HG03575 (cell line): ENCODE data around the gene SLC9A9.

Source experiments
- ATAC-seq: cut with Tn5 transposase; IDR thresholded peaks from one replicate; pipeline ENCODE4 v1.9.1; 2021; ENCODE audit not compliant: unreplicated experiment, insufficient number of reproducible peaks, low FRiP score; ENCODE audit errors: extremely low read depth

Gene SLC9A9

GRCh38 chr3:143595456-143596077, 252.7 kb downstream of the SLC9A9 start:
- ATAC-seq: peak; percentile 86

- no peak for ATAC-seq
These were observed 254.1 kb downstream of the SLC9A9 start for GRCh38 chr3:143594206-143594605.

GRCh38 chr3:143590660-143591059, 257.6 kb downstream of the SLC9A9 start:
- ATAC-seq: no peak

- no peak for ATAC-seq
These were observed 261.7 kb downstream of the SLC9A9 start for GRCh38 chr3:143586576-143586975.

DNA sequence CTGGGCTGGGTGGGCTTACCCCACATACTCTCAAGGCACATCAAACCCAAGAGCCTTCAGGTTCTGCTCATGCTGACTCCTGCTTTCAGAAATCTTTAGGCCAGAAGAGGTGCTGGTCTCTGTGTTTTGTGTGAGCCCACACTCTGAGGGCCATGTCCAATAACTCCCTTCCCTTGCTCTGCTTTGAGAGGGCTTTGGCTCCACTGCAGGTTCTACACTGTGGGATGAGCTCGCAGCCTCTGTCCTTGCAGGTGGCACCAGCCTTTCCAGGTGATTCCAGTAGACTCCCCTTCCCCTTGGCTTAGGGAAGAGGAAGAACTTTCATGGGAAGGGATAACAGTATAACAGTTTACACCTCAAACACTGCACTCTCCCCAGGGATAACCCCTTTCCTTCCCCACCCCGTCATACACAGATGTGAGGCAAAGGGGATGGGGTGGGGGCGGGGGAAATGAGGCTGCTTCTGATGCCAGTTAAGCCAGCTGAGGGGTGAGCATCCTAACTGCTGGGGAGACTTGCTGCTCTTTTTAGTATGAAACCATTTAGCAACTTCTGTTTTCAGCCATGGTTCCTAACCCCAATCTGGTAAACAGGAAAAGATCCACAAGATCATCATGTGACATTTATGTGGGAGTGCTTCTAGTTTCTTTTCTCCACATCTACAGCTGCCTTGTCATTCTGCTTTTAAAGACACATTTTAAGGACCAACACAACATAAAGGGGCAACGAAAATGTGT, 262.4 kb downstream of the SLC9A9 start:
- no peak for ATAC-seq

GRCh38 chr3:143584474-143584873, 263.8 kb downstream of the SLC9A9 start:
- no peak for ATAC-seq

DNA sequence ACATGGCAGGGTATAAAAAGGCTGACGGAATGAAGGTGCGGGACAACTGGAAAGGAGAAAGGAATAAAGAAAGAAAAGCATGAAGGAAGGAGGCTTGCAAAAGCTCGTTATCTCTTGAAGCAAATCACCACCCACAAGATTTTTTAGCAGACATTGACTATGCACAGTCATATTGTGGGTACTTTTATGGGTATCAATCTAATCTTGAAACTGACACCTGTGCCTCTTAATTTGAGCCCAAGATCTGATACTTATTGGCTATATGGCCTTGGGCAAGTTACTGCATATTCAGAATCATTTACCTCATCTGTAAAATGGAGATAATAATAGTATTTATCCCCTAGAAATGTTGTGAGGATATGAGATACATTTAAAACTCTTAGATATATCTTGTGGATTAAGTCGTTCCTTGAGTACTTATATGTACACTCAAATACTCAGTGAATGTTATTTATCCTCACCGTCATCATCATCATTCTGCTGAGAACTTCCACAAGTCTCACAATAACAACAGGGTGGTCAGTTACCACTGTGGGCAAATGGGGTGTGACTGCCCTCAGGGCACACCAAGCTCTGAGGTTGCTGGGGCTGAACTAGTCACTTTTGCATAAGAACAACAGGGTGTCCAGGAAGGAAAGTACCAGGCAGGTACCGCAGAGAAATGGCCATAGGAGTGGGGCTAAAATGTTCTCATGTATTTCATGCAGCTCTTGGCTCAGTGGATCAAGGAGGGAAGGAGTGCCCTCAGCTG, 266.1 kb downstream of the SLC9A9 start:
- no peak for ATAC-seq

- no peak for ATAC-seq
These were observed 269.3 kb downstream of the SLC9A9 start for GRCh38 chr3:143578810-143579435.

DNA sequence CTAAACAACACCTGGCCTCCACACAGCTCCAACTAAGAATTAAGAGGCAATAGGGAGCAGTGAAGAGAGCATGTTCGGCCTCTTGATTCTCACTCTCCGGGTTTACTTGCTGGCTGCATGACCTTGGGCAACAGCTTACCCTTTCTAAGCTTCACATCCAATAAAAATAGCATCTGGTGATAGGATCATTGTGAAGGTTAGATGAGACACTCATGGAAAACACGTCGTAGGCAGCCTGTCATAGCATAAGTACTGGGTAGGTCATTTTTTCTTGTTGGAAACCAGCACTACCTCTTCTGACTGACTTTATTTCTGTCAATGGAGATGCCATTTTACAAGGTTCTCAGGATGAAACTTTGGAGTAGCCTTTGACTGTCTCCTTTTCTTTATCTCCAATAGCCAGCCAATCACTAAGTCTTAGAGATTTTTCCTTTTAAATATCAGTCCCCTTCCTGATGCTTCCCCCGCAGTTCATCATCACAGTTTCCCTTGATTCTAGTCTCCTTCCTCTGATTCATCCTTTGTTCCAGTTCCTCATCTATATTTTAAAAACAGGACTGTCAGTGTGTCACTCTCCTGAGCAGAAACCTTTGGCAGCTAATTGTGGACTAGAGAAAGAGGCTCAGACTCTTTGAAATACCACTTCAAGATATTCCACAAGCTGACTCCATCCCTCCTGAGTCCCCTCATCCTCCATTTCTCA, 271.5 kb downstream of the SLC9A9 start:
- no peak for ATAC-seq

DNA sequence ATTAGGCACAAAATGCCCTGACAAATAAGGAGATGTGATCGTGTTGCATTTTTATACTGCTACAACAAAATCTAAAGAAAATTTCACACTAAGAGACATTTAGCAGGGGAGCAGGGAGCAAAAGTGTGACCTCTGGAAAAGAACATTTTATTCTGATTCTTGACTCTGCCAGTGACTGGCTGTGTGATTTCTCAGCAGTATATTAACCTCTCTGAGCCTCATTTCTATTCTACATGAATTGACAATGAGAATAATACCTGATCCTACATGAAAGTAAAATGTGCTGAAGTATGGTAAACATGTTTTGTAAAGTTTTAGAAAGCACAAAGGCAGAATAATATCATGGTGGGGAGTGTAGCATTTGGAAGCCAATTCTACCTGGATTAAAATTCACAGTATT, 273.3 kb downstream of the SLC9A9 start:
- ATAC-seq: no peak

DNA sequence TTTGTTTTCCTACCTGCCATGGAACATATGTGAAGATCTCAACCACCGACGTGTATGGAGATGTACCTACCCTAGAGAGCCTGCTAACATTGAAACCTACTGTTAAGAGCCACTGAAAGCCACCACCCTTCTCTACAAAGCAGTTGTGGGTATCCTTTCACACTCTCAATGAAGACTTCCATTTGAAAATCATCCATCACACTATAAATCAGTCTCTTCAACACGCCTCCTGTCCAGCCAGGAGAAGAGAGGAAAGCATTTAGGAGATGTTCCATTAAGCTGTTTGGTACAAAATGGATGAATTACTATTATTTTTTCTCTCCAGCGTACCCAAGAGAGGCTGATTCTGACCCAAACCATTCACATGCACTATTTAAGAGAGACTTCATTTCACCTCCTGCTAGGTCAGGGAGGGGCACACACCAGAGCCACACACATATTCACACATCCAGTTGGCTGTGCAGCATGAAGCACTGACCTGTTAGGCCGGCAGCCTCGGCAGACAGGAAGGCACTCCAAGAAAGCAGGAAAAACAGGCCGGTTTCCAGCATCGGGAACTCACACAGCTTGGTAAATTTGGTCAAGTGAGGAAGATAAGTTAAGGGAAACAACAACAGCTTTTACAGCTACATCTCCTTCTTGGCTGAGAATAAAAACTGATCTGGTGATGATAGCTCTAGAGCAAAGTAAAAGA, 274.5 kb downstream of the SLC9A9 start:
- ATAC-seq: no peak

GRCh38 chr3:143571548-143571947, 276.7 kb downstream of the SLC9A9 start:
- no peak for ATAC-seq

GRCh38 chr3:143567823-143568222, 280.4 kb downstream of the SLC9A9 start:
- ATAC-seq: no peak

DNA sequence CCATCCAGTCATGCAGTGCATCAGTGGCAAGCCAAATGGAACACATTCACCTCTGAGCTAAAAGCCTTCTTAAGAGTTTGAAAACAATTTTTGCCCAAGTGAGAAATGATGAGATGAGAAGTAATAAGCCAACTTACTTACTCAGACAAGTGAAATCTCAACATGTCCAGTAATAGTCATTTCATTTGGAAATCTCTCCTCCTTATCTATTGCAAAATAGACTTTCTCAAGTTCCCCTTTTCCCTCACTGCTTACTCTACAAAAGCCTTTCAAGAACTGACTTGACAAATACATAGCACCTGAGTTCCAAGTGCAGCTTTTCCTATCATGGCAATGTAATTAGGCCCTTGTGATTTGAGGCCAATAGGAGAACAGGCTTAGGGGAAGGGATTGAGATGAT, 282.3 kb downstream of the SLC9A9 start:
- no peak for ATAC-seq

- ATAC-seq: no peak
These were observed 284.5 kb downstream of the SLC9A9 start for GRCh38 chr3:143563786-143564185.

GRCh38 chr3:143562789-143563188, 285.5 kb downstream of the SLC9A9 start:
- ATAC-seq: no peak

- no peak for ATAC-seq
These were observed 289.0 kb downstream of the SLC9A9 start for GRCh38 chr3:143559296-143559695.

DNA sequence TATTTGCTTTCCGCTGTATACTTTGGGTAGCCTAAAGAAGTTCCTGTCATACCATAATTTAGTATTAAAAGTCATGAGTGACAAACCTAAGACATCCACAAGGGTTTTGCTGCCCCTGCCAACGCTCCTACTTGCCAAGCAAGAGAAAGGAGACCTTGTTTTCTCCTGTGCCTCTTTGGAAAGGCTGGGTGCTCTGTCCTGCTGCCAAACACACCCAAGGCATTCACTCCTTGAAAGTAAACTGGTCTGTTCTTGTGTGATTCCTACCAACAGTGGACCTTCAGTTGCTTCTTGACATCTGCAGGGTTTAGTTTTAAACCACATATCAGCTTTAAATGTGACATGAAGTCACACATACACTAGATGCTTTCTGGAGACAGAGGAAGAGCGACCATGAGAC, 295.4 kb downstream of the SLC9A9 start:
- ATAC-seq: no peak

DNA sequence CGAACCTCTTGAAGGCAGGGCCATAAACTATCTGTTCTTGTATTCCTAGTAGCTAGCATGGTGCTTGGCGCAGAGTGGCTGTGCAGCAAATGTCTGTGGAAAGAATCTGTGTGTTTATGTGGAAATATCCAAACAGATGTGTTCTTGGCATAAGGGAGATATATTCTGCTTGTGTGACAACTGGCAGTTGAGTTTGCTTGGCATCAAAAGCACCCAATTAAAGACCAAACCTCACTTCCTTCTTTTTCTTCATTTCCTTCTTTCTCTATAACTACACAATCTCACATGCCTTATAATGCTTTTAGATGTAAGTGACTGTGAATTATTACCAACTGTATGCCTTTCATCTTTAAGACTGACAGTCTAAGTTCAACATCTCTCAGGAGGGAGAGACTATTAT, 296.5 kb downstream of the SLC9A9 start:
- ATAC-seq: no peak
